ENCODE data around the gene U2AF2.
"Not testable (repeated sequence)": the region's sequence is repeated elsewhere in the genome, so short reads cannot be mapped to it uniquely, and the experiment has no call there.

U2AF2 gene

GRCh38 chr19:55716531-55716930 lies 61.7 kb downstream of the U2AF2 start:
- DNase-seq, result no peak

GRCh38 chr19:55717251-55717650 lies 62.4 kb downstream of the U2AF2 start:
- DNase-seq, result no peak

DNA sequence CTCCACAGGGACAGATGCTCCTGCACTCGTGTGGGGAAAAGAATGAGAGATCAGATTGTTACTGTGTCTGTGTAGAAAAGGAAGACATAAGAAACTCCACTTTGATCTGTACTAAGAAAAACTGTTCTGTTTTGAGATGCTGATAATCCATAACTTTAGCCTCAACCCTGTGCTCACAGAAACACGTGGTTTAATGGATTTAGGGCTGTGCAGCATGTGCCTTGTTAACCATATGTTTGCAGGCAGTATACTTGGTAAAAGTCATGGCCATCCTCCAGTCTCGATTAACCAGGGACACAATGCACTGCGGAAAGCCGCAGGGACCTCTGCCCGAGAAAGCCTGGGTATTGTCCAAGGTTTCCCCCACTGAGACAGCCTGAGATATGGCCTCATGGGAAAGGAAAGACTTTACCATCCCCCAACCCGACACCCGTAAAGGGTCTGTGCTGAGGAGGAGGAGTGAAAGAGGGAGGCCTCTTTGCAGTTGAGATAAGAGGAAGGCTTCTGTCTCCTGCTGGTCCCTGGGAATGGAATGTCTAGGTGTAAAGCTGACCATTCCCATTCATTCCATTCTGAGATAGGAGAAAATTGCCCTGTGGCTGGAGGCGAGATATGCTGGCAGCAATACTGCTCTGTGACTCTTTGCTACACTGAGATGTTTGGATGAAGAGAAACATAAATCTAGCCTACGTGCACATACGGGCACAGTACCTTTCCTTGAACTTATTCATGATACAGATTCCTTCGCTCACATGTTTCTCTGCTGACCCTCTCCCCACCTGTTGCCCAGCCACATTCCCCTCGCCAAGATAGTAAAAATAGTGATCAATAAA lies 63.3 kb downstream of the U2AF2 start:
- not testable (repeated sequence) for DNase-seq

DNA sequence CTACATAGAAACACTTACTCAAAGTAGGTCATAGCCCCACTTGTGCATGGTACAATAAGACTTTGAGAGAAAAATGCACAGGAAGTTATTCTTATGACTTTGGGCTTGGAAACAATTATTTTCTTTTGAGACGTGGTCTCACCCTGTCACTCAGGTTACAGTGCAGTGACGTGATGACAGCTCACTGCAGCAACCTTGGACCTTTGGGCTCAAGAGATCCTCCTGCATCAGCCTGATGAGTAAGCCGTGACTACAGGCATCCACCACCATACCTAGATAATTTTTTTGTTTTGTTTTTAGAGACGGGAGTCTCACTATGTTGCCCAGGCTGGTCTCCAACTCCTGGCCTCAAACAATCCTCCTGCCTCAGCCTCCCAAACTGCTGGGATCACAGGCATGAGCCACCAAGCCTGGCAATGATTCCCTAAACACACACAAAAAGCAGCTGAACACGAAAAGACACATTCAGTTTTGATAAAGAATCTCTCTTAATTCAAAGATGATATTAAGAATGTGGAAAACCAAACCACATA lies 65.4 kb downstream of the U2AF2 start:
- no peak for DNase-seq

- DNase-seq, result no peak
Observed at GRCh38 chr19:55720801-55721200, 66.0 kb downstream of the U2AF2 start.

DNA sequence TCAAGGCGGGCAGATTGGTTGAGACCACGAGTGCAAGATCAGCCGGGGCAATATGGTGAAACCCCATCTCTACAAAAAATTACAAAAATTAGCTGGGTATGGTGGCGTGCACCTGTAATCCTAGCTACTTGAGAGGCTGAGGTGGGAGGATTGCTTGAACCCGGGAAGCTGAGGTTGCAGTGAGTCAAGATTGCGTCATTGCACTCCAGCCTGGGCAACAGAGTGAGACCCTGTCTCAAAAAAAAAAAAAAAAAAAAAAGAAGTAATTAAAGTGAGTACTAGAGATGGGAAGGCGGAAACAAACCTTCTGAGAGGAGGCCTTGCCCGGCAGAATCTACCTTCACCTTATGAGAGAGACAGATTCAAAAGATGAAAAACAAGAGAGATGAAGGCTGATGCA lies 68.7 kb downstream of the U2AF2 start:
- no peak for DNase-seq

Data from fibroblast of skin of scalp (primary cell).